ENCODE measurements around the gene LKAAEAR1.

DNA sequence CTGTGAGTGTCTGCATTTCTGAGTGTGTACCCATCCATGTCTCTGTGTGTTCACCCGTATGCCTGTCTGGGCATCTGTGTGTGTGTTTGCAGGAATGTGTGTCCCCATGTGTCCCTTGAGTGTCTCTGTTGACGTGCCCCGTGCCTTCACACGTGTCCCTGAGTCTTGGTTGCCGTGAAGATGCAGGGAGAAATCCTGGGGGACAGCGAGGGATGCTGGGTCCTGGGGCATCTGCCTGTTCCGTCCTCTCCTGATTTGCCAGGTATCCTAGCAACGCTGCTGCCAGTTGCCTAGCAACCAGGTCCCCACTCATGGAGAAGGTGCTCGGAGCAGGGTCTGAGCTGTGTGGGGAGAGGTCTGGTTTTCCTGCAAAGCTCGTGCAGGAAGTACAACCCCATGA is 6.0 kb upstream of the LKAAEAR1 start:
- TF ChIP-seq GATA2 (IDR thresholded peaks at IDR 0.05; ENCODE audit: low read depth, low read length), result no peak
- no peak for TF ChIP-seq GATA3 (IDR thresholded peaks at IDR 0.05; ENCODE audit: low read depth, low read length)
